ENCODE measurements around the gene FAM219B.

The FAM219B gene

DNA sequence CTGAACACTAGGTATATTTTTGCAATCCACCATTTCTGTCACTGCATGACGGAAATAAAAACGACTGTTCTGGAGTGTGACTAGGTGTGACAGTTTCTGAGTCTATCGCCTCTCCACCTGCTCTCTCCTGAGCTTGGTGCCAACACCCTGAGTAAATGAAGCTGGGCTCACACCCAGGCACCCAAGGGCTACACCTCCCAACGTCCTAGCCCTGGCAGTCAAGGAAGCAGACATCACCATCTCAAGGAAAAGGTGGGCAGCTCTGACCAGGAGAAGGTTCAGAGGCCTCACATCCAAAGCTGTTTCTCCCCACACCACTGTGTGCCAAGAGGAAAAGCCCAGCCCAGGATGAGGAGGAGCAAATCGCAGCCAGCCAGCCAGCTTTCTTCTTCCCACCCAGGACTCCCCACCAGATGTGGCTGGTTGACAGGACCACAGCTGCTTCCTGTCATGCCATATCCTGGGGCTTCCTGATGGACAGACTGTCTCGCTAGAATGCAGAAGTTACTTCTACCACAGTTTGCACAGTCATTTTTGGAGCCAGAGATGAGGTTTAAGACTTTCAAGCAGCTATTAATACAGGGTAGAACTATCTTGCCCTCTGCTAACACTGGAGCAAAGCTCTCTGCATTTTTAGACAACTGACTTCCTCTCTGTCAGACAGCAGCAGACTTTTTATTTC, 36.8 kb downstream of the FAM219B start:
- H3K4me3 ChIP-seq (replicated peaks in 1 of 2; ENCODE audit: low read depth in 2 of 2, low read length in 2 of 2): no peak overlapping the region
- TF ChIP-seq, protein P1, sequence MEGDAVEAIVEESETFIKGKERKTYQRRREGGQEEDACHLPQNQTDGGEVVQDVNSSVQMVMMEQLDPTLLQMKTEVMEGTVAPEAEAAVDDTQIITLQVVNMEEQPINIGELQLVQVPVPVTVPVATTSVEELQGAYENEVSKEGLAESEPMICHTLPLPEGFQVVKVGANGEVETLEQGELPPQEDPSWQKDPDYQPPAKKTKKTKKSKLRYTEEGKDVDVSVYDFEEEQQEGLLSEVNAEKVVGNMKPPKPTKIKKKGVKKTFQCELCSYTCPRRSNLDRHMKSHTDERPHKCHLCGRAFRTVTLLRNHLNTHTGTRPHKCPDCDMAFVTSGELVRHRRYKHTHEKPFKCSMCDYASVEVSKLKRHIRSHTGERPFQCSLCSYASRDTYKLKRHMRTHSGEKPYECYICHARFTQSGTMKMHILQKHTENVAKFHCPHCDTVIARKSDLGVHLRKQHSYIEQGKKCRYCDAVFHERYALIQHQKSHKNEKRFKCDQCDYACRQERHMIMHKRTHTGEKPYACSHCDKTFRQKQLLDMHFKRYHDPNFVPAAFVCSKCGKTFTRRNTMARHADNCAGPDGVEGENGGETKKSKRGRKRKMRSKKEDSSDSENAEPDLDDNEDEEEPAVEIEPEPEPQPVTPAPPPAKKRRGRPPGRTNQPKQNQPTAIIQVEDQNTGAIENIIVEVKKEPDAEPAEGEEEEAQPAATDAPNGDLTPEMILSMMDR (IDR thresholded peaks at IDR 0.05; ENCODE audit: low read depth, low read length): no peak
- peak; percentile 37 to 71 for DNase-seq (ENCODE audit: low read depth in 2 of 2)

DNA sequence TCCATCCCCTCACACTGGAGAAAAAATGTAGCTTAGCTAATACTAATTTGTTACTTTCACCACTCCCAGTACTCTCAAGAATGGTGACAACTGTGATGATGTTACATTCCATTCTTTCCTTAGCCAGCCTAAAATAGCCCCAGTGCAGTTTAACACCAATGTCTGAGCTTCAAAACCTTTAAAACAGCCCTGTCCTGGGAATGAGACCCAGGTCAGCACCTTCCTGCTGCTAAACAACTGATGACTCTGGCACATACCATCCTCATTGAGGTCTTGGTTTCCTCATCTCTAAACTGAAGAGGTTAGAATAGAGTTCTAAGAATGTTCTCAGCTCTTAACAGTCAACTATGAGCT, 37.3 kb downstream of the FAM219B start:
- no peak overlapping the region for H3K4me3 ChIP-seq (replicated peaks in 1 of 2; ENCODE audit: low read depth in 2 of 2, low read length in 2 of 2)
- TF ChIP-seq, protein P1 (IDR thresholded peaks at IDR 0.05; ENCODE audit: low read depth, low read length): no peak
- no peak for DNase-seq (ENCODE audit: low read depth in 2 of 2)

DNA sequence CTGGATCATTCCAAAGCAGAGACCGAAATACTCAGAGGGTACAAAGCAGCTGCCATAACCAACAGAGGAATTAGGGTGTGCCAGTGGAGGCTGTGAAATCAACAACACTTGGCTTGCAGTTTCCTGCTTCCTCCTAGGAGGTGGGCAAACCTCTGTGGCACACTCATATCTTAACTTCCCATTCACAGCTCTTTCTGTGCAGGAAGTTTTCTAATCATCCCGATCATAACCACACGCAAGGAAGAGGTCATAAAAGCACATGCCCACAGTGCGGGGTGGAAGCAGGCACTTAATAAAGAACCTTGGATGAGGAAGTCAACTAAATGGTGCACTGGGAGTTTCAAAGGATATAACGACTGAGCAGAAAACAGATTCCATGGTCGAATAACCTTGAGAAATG, 38.6 kb downstream of the FAM219B start:
- no peak for DNase-seq (ENCODE audit: low read depth in 2 of 2)
- no peak overlapping the region for H3K4me3 ChIP-seq (replicated peaks in 1 of 2; ENCODE audit: low read depth in 2 of 2, low read length in 2 of 2)
- TF ChIP-seq, protein P1 (IDR thresholded peaks at IDR 0.05; ENCODE audit: low read depth, low read length): no peak

DNA sequence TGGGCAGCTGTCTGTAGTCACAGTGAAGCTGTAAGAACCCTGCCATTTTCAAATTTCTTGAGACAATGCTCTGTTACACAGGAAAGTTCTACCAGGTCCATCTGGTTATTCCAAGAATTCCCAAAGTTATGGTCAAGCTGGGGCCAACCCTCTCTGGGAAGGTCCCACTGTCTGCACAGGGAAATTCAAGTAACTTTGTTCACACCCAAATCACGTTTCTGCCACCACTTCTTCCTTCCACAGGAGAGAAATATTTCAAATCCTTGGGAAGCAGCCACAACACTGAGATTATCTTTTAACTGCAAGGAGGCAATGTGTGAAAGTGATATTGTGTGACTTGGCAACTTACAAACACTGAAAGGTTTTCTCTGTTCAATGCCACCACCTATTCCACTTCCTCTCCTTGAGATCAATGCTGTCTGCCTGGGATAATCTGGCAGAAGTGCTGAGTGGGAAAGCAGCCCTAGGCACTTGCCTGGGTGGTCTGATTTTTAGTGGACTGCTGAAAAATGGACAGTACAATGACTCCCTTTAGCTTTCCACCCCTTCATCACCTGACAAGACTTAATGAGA, 39.1 kb downstream of the FAM219B start:
- no peak overlapping the region for H3K4me3 ChIP-seq (replicated peaks in 1 of 2; ENCODE audit: low read depth in 2 of 2, low read length in 2 of 2)
- no peak for DNase-seq (ENCODE audit: low read depth in 2 of 2)
- TF ChIP-seq, protein P1 (IDR thresholded peaks at IDR 0.05; ENCODE audit: low read depth, low read length): no peak

DNA sequence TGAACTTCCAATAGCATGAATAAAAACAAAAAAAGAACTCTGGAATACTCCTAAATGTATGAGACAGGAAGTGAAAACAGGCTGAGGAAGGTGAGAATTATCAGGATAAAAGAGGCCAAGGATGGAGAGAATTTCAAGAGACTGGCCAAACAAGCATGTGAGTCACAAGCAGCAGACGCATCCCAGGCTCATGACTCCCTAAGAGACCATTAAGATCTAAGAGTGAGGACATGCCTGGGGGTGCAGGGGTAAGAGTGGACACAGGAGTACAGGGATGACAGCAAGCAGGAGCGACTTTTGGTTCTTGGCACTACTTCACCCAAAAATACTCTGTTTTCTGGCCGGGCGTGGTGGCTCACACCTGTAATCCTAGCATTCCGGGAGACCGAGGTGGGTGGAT, 40.6 kb downstream of the FAM219B start:
- peak; percentile 49 to 73 for DNase-seq (ENCODE audit: low read depth in 2 of 2)
- TF ChIP-seq, protein P1 (IDR thresholded peaks at IDR 0.05; ENCODE audit: low read depth, low read length): no peak
- no peak overlapping the region for H3K4me3 ChIP-seq (replicated peaks in 1 of 2; ENCODE audit: low read depth in 2 of 2, low read length in 2 of 2)

DNA sequence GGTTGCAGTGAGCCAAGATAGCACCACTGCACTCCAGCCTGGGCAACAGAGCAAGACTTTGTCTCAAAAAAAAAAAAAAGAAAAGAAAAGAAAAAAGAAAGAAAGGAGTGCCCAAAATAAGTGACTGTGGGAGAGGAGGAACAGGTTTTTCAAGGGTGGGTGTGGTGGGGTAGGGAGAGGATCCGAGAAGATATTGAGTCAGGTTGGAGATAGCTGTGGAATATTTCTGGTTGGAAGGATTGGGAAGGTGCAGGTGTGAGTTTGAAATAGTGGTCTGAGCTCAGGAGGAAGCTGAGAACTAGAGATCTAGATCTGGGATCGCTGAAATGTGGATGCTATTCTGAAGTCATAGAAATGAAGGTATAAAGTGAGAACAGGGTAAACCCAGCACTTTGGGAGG, 41.3 kb downstream of the FAM219B start:
- TF ChIP-seq, protein P1 (IDR thresholded peaks at IDR 0.05; ENCODE audit: low read depth, low read length): no peak
- DNase-seq (ENCODE audit: low read depth in 2 of 2): no peak
- H3K4me3 ChIP-seq (replicated peaks in 1 of 2; ENCODE audit: low read depth in 2 of 2, low read length in 2 of 2): no peak overlapping the region

DNA sequence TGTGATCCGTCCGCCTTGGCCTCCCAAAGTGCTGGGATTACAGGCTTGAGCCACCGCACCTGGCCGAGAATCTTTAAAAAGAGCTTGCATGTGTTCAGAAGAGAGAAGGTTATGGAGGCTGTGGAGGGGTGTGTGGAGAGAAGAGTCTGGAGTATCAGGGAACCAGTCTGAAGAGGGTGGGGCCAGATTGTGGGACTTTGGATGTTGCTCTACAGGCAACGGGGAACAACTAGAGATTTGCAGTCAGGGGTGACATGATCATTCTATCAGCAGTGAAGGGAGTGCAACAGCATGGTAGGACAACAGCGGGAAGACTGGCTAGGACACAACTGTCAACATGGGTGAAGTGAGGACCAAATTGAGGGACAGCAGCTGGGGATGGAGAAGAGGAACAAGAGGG, 42.4 kb downstream of the FAM219B start:
- TF ChIP-seq, protein P1 (IDR thresholded peaks at IDR 0.05; ENCODE audit: low read depth, low read length): no peak
- H3K4me3 ChIP-seq (replicated peaks in 1 of 2; ENCODE audit: low read depth in 2 of 2, low read length in 2 of 2): no peak overlapping the region
- no peak for DNase-seq (ENCODE audit: low read depth in 2 of 2)
